Body of pancreas (tissue), 4 donors: Measurements from ENCODE around the gene STIM2.

Source experiments
- POLR2A ChIP-seq, 3 donors: fragments of 450-650 bp; IDR thresholded peaks; one replicate each; pipeline ENCODE4 v1.6.1; 2016; ENCODE audit warnings: antibody characterized with exemption in 3 of 3, mild to moderate bottlenecking in 2 of 3
- TF ChIP-seq, protein P1 (sequence below), 7 experiments: fragments of 450-650 bp in 4 of 7; fragments of 200-600 bp in 3 of 7; sonication (generic) in 3 of 7; IDR thresholded peaks; one replicate each; pipeline ENCODE4 v1.5.1; 2016 to 2019; ENCODE audit warnings: antibody characterized with exemption in 7 of 7

DNA sequence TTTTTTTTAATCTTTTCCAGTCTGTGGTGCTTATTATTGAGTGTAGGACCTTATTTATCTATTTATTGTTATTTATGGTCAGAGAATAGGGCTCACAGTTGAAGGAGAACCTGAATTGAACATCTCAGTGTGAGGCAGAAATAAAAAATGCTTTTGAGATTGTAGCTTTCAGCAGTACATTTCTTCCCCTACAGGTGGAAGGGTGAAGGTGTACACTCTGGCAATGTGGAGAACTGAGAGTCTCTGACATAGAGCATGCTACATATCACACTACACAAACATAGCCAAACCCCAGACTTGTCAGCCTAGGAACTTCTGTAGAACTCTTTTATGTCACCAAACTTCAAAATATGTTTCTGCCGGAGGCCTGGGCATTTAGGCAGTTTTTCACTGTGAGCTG is 140.2 kb downstream of the STIM2 start:
- no peak for TF ChIP-seq POLR2A (IDR thresholded peaks at IDR 0.05)
- TF ChIP-seq, protein P1, sequence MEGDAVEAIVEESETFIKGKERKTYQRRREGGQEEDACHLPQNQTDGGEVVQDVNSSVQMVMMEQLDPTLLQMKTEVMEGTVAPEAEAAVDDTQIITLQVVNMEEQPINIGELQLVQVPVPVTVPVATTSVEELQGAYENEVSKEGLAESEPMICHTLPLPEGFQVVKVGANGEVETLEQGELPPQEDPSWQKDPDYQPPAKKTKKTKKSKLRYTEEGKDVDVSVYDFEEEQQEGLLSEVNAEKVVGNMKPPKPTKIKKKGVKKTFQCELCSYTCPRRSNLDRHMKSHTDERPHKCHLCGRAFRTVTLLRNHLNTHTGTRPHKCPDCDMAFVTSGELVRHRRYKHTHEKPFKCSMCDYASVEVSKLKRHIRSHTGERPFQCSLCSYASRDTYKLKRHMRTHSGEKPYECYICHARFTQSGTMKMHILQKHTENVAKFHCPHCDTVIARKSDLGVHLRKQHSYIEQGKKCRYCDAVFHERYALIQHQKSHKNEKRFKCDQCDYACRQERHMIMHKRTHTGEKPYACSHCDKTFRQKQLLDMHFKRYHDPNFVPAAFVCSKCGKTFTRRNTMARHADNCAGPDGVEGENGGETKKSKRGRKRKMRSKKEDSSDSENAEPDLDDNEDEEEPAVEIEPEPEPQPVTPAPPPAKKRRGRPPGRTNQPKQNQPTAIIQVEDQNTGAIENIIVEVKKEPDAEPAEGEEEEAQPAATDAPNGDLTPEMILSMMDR (IDR thresholded peaks at IDR 0.05): peak in 4 of 7 experiments; percentile 11 to 32 (median 22)
